Endothelial cell of umbilical vein (primary cell): ENCODE measurements around the gene MYRIP. TPM values are rescaled to one million over a fixed set of nuclear protein-coding genes. Genes with fewer than 3 reads are reported as not detected.

Source experiments
- BruUV-seq: library from RNA; stranded (reverse); fragments of 400-500 nt; replicated peaks from 2 replicates; lab custom pipeline; 2021; lab: Mats Ljungman, UMichigan
- CTCF ChIA-PET: fragments of 300-600, 350-600 bp; sonication (Branson Sonifier 250); formaldehyde crosslinking; loops from one replicate; lab custom pipeline; 2021; ENCODE audit warnings: antibody characterized with exemption, inconsistent platforms; lab: Charles Lee
- POLR2A ChIA-PET: fragments of 300-600, 350-600 bp; sonication (Branson Sonifier 250); formaldehyde crosslinking; loops from one replicate; lab custom pipeline; 2021; ENCODE audit warnings: antibody characterized with exemption, inconsistent platforms; lab: Charles Lee
- DNase-seq: peaks from one replicate; pipeline ENCODE4 v3.0.0-alpha.2; 2011; ENCODE audit warnings: low read depth, low spot score
- FAIRE-seq: peaks from 2 replicates; lab custom pipeline; 2011; peaks lifted over from hg19 to GRCh38; lab: Jason Lieb, UNC
- H2AFZ ChIP-seq: 2 replicates; pipeline ENCODE4 v1.6.0; 2012; ENCODE audit warnings: low read depth, low read length, control low read depth, inconsistent platforms
- H3K27ac ChIP-seq: 2 replicates; pipeline ENCODE4 v1.5.1; 2011; ENCODE audit warnings: low read depth, mild to moderate bottlenecking, control low read depth, low read length, moderate library complexity; ENCODE audit not compliant: insufficient read depth
- H3K27me3 ChIP-seq, 2 experiments: 2 replicates each; pipeline versions ENCODE4 v1.6.0 to v1.6.1; 2011; ENCODE audit warnings: low read length in 2 of 2, mixed read lengths in 1 of 2; ENCODE audit not compliant: control insufficient read depth in 2 of 2, insufficient read depth in 2 of 2
- H3K36me3 ChIP-seq, 2 experiments: 2 replicates in 1 of 2; 3 replicates in 1 of 2; pipeline ENCODE4 v1.5.1; 2011; ENCODE audit warnings: low read length in 2 of 2, mild to moderate bottlenecking in 1 of 2, moderate library complexity in 1 of 2; ENCODE audit not compliant: control insufficient read depth in 2 of 2, insufficient read depth in 2 of 2; ENCODE audit errors: extremely low read depth in 1 of 2
- H3K4me1 ChIP-seq: 3 replicates; pipeline ENCODE4 v1.5.1; 2011; ENCODE audit warnings: mild to moderate bottlenecking, low read length; ENCODE audit not compliant: control insufficient read depth, insufficient read depth; ENCODE audit errors: extremely low read depth
- H3K4me2 ChIP-seq: 2 replicates; pipeline ENCODE4 v1.6.1; 2011; ENCODE audit warnings: low read length, control low read depth, mixed read lengths; ENCODE audit not compliant: insufficient read depth
- H3K4me3 ChIP-seq, 3 experiments: fragments of 200-600 bp in 1 of 3; sonication (generic), shearing (Covaris generic) in 1 of 3; replicated peaks in 1 of 3; 2 replicates each; pipeline ENCODE4 v1.5.1; 2011 to 2016; ENCODE audit warnings: control low read depth in 3 of 3, low read length in 3 of 3, mild to moderate bottlenecking in 2 of 3, inconsistent platforms in 1 of 3, low read depth in 1 of 3, moderate library complexity in 1 of 3; ENCODE audit not compliant: insufficient read depth in 1 of 3
- H3K79me2 ChIP-seq: 2 replicates; pipeline ENCODE4 v1.6.0; 2012; ENCODE audit warnings: low read length, inconsistent platforms; ENCODE audit not compliant: control insufficient read depth, insufficient read depth
- H3K9ac ChIP-seq: replicated peaks from 2 replicates; pipeline ENCODE3; 2011; ENCODE audit warnings: low read length, control low read depth; ENCODE audit not compliant: insufficient read depth; ENCODE audit errors: extremely low read depth
- H3K9me1 ChIP-seq: replicated peaks from 3 replicates; pipeline ENCODE4 v1.6.0; 2011; ENCODE audit warnings: mild to moderate bottlenecking, low read length; ENCODE audit not compliant: control insufficient read depth, insufficient read depth; ENCODE audit errors: extremely low read depth
- H3K9me3 ChIP-seq: replicated peaks from 2 replicates; pipeline ENCODE4 v1.5.1; 2012; ENCODE audit warnings: low read length, inconsistent platforms; ENCODE audit not compliant: control insufficient read depth, insufficient read depth
- H4K20me1 ChIP-seq: replicated peaks from 2 replicates; pipeline ENCODE3; 2011; ENCODE audit warnings: mild to moderate bottlenecking, low read length; ENCODE audit not compliant: control insufficient read depth, insufficient read depth; ENCODE audit errors: extremely low read depth
- POLR2A ChIP-seq: IDR thresholded peaks from 2 replicates; pipeline ENCODE4 v1.6.1; 2012; ENCODE audit warnings: low read depth, mild to moderate bottlenecking, control low read depth, low read length
- dilution Hi-C: fragments of 300-500 bp; cut with MboI; formaldehyde crosslinking; loops from one replicate; pipeline ENCODE4 v1.15.0; 2019; ENCODE audit warnings: low sequenced_read_pairs; ENCODE audit not compliant: extremely low pct_ligation_motif_present
- intact Hi-C: fragments of 100-400 bp; cut with micrococcal nuclease; formaldehyde crosslinking; loops from one replicate; pipeline ENCODE4 v1.10.0; 2022
- polyA plus RNA-seq, 4 experiments: library from polyadenylated mRNA; depleted of rRNA in 3 of 4; stranded (reverse) in 3 of 4; unstranded in 1 of 4; fragments of >200 nt; gene quantifications; 2 replicates each; pipeline versions ENCODE4 v1.2.1 to v1.2.3, GENCODE V29; 2011 to 2012; ENCODE audit warnings: missing spikeins in 1 of 4
- total RNA-seq: library from RNA; stranded (reverse); gene quantifications from 2 replicates; pipeline ENCODE4 v1.2.3, GENCODE V29; 2021
- TF ChIP-seq, protein P1 (sequence below): IDR thresholded peaks from 2 replicates; pipeline ENCODE4 v1.6.1; 2011; ENCODE audit not compliant: insufficient read depth, insufficient read length

MYRIP gene
- total and polyA plus RNA-seq, 2 donors (not counting 3 experiments of a cell fraction or from before 2014, with no cell fraction given) = 6.7 to 11.9 TPM

DNA sequence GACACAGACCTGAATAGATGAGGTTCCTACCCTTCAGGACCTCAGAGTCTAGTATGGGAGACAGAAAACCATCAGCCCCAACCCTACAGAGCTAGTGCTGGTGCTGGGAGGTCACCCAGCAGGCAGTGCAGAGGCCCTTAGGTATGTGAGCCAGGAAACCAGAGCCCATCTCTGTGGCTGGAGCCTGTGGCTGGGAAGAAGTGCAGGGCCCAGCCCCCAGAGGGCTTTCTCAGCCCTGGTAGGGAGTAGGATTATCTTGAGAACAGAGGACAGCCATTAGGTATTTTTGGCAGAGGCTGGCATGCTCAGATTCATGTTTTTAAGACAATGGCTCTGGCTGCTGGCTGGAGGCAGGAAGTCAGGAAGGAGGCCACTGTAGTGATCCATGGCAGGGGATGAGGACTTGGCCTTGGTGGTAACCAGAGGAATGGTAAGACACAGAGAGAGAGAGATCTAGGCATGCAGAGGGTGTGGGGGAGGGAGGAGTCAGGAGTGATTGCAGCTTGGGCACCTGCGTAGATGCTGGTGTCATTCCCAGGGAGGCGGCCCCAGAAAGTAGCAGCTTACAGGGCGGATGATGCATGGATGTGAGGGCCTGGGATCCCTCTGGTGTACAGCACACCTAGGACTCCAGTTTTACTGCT, 279.2 kb downstream of the MYRIP start:
- intact Hi-C loops (no loop called here), dilution Hi-C loops (no loop called here)
- no peaks in the 10 kb centered on the region for H3K4me1 ChIP-seq
- H3K27me3 ChIP-seq = no peaks in the 10 kb centered on the region
- H3K36me3 ChIP-seq = no peaks in the 10 kb centered on the region
- POLR2A ChIA-PET = no interaction called here
- FAIRE-seq (no peak), DNase-seq (no peak)
- H3K9me1 ChIP-seq = no peaks in the 10 kb centered on the region
- H4K20me1 ChIP-seq = no peaks in the 10 kb centered on the region
- TF ChIP-seq, protein P1, sequence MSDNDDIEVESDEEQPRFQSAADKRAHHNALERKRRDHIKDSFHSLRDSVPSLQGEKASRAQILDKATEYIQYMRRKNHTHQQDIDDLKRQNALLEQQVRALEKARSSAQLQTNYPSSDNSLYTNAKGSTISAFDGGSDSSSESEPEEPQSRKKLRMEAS = no peak
- H3K79me2 ChIP-seq = no peaks in the 10 kb centered on the region
- H2AFZ ChIP-seq = no peak overlapping the region
- no peak overlapping the region for H3K4me3 ChIP-seq
- no peak overlapping the region for H3K27ac ChIP-seq
- CTCF ChIA-PET = interaction anchor here (1.4 to 1.6 kb wide), 2 partner anchors 19 to 364 kb away, joined by 3 read pairs; no protein-coding TSS in a partner anchor
- no peak overlapping the region for H3K4me2 ChIP-seq
- H3K9ac ChIP-seq = no peak overlapping the region
- no peaks in the 10 kb centered on the region for H3K9me3 ChIP-seq
- BruUV-seq = no TSS peak

DNA sequence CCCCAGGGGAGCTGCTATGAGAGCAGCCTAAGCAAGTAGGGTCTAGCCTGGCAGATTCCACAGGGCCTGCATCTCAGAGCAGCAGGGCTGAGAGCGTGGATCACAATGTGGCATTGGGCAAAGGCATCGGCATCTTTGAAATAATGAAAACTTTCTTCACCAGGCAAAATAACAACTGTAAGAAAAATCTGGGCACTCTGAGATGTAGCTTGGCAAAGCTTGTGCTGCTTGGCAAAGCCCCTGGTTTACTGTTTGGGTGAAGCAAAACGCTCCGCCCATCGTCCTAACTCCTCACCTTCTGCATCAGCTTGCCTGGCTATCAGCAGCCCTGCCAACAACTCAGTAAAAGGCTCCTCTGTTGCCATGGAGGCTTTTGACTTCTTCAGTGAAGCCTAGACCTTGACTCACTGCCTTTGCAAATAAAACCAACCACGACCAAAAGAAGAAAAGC, 287.3 kb downstream of the MYRIP start:
- Histone ChIP-seq H3K36me3 (no peaks in the 10 kb centered on the region), H3K4me3 (no peak overlapping the region), H3K9me3 (no peaks in the 10 kb centered on the region), H3K9me1 (no peaks in the 10 kb centered on the region), H4K20me1 (no peaks in the 10 kb centered on the region), H3K79me2 (no peaks in the 10 kb centered on the region), H3K4me2 (no peak overlapping the region), H3K27ac (no peak overlapping the region), H3K4me1 (no peaks in the 10 kb centered on the region), H2AFZ (no peak overlapping the region), H3K9ac (no peak overlapping the region), H3K27me3 (no peaks in the 10 kb centered on the region)
- dilution Hi-C loops = no loop called here
- CTCF ChIA-PET = interaction anchor here (1.4 kb wide), 1 partner anchor 20 kb away, joined by 4 read pairs; no protein-coding TSS in a partner anchor
- no peak for DNase-seq
- no peak for TF ChIP-seq POLR2A
- POLR2A ChIA-PET = no interaction called here
- FAIRE-seq = no peak
- no TSS peak for BruUV-seq
- intact Hi-C loops = no loop called here
